ENCODE results near the gene CLEC4C.
"Not testable (repeated sequence)": the region's sequence is repeated elsewhere in the genome, so short reads cannot be mapped to it uniquely, and the experiment has no call there.

The CLEC4C gene, protein sequence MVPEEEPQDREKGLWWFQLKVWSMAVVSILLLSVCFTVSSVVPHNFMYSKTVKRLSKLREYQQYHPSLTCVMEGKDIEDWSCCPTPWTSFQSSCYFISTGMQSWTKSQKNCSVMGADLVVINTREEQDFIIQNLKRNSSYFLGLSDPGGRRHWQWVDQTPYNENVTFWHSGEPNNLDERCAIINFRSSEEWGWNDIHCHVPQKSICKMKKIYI

GRCh38 chr12:7747246-7747645 lies at the start of gene CLEC4C:
Gene CLEC4C, minus strand, starts transcription at chr12:7747375. Its CDS starts 27 bp downstream, at chr12:7747348.
- DNase-seq: no peak

- DNase-seq: no peak
Observed at GRCh38 chr12:7793211-7793610, 46.0 kb upstream of the CLEC4C start.

- DNase-seq: not testable (repeated sequence)
Observed at GRCh38 chr12:7788884-7789528, 41.8 kb upstream of the CLEC4C start, which contains the start of gene NANOG. Gene NANOG, plus strand, starts transcription at chr12:7789402. Its CDS starts 213 bp downstream, at chr12:7789615.

DNA sequence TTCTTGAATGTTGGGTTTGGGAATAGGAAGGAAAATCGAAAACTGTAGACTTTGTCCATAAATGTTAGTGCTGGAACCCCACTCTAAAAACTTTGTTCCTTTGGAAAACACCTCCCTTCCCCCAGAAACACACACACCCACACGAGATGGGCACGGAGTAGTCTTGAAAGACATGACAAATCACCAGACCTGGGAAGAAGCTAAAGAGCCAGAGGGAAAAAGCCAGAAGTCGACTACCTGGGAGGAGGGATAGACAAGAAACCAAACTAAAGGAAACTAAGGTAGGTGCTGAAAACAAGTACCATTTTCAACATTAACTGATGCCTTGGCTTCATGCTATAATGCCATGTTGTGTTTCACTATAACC lies 41.1 kb upstream of the CLEC4C start:
- no peak for DNase-seq

- DNase-seq: no peak
Observed at GRCh38 chr12:7787574-7788293, 40.6 kb upstream of the CLEC4C start.

DNA sequence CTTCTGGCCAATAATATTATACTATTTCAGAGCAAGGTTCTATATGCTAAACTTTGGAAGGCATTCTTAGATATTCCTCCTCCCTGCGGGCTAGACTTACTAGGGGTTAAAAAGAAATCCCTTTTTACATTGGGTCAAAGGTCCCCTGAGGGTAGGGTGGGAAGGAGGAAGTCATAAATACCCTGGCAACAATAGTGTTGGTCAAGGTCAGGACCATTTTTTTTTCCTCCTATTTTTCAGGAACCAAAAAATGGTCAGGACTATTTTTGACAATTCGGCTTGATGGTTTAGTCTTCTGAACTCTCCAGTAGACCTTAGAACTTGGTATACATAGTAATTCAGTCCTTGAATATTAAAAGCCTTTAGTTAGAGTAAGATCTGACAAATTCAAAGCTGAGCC lies 37.5 kb upstream of the CLEC4C start:
- no peak for DNase-seq

DNA sequence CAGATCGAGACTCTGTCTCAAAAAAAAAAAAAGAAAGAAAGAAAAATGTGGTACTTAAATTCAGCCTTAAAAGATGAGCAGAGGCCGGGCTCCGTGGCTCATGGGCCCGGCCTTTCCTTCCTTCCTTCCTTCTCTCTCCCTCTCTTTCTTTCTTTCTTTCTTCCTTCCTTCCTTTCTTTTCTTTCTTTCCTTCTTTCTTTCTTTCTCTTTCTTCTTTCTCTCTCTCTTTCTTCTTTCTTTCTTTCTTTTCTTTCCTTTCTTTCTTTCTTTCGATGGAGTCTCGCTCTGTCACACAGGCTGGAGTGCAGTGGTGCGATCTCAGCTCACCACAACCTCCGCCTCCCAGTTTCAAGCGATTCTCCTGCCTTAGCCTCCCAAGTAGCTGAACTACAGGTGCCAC lies 36.3 kb upstream of the CLEC4C start:
- not testable (repeated sequence) for DNase-seq

GRCh38 chr12:7782055-7782454 lies 34.9 kb upstream of the CLEC4C start:
- no peak for DNase-seq

DNA sequence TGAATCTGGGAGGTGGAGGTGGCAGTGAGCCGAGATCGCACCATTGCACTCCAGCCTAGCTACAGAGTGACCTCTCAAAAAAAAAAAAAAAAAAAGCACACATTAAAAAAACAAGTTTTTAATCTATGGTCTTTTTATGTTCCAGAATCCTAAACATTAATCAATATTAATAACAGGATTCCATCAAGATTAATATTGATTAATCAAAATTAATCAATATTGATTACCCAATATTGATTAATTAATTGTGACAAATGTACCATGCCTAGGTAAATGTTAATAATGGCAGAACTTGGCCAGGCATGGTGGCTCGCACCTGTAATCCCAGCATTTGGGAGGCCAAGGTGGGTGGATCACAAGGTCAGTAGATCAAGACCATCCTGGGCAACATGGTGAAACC lies 34.1 kb upstream of the CLEC4C start:
- no peak for DNase-seq

GRCh38 chr12:7769999-7770398 lies 22.8 kb upstream of the CLEC4C start:
- no peak for DNase-seq

- DNase-seq: no peak
Observed at GRCh38 chr12:7758766-7759140, 11.6 kb upstream of the CLEC4C start.

DNA sequence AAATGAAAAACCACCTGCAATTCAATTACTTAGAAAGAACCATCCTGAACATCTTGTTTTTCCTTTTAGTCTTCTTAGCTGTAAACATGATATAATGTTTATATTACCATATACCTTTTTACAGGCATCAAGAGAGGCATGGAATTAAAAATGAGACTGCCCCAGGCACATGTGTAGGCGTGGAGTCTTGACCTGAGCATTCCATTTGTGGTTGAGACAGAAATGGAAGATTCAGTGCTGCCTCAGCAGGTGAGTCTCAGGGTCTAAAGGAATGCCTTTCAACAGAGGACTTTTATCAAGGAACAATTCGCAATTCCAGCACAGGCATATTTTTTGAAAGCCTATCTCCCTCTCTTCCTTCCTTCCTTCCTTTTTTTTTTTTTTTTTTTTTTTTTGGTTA lies 9.8 kb upstream of the CLEC4C start:
- DNase-seq: no peak

GRCh38 chr12:7755668-7756067 lies 8.5 kb upstream of the CLEC4C start:
- DNase-seq: not testable (repeated sequence)

DNA sequence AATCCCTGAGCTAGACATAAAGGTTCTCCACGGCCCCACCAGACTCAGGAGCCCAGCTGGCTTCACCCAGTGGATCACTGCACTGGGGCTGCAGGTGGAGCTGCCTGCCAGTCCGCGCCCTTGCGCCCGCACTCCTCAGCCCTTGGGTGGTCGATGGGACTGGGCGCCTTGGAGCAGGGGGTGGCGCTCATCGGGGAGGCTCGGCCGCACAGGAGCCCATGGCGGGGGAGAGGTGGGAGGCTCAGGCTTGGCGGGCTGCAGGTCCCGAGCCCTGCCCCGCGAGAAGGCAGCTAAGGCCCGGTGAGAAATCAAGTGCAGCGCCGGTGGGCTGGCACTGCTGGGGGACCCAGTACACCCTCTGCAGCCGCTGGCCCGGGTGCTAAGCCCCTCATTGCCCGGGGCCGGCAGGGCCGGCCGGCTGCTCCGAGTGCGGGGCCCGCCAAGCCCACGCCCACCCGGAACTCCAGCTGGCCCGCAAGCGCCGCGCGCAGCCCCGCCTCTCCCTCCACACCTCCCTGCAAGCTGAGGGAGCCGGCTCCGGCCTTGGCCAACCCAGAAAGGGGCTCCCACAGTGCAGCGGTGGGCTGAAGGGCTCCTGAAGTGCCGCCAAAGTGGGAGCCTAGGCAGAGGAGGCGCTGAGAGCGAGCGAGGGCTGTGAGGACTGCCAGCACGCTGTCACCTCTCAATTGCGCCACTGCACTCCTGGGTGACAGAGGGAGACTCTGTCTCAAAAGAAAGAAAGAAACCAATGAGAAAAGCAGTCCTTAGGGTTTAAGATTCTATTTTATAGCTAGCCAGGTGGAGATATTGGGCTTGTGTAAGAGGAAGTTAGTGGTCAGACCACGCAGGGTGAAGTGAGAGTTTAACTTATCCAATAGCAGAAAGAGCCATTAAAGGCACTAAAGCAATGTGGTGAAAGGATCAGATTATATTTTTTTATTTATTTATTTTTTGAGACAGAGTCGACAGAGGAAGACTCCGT lies 5.1 kb upstream of the CLEC4C start:
- not testable (repeated sequence) for DNase-seq

DNA sequence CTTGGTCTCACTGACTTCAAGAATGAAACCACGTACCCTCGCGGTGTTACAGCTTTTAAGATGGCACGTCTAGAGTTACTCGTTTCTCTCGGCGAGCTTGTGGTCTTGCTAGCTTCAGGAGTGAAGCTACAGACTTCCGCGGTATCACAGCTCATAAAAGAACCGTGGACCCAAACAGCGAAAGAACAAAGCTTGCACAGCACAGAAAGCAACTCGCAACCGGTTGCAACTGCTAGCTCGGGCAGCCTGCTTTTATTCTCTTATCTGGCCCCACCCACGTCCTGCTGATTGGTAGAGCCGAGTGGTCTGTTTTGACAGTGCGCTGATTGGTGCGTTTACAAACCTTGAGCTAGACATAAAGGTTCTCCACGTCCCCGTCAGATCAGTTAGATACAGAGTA lies 4.2 kb upstream of the CLEC4C start:
- no peak for DNase-seq

GRCh38 chr12:7750350-7750749 lies 3.2 kb upstream of the CLEC4C start:
- DNase-seq: no peak

DNA sequence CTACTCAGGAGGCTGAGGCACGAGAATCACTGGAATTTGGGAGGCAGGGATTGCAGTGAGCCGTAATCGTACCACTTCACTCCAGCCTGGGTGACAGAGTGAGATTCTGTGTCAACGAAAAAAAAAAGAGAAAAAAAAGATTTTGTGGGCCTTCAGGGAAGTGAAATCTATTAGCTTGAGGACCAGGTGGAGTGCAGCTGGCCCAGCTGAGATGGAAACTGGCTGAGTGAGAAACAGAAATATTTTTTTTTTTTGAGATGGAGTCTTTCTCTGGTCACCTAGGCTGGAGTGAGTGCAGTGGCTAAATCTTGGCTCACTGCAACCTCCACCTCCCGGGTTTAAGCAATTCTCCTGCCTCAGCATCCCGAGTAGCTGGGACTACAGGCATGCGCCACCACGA lies 2.3 kb upstream of the CLEC4C start:
- DNase-seq: no peak

GRCh38 chr12:7748852-7749251 lies 1.7 kb upstream of the CLEC4C start:
- DNase-seq: no peak

- DNase-seq: no peak
Observed at GRCh38 chr12:7732993-7733392, 14.2 kb downstream of the CLEC4C start.

DNA sequence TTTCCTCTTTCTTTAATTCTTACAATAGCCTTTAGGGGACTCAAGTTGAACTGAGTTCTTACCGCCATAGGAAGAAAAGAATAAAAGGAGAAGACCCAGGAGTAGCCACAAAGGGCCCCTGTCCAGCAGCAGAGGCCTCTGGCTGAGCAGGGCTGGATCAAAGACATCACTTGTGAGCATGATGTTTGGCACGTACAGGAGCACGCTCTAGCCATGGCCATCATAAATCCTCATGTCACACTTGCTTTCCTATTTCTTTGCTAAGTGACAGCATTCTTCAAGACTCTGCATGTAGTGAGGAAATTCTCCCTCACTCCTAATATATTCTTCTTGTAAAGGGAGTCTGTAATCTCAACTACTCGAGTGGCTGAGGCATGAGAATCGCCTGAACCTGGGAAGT lies 15.7 kb downstream of the CLEC4C start:
- DNase-seq: no peak

GRCh38 chr12:7730984-7731383 lies 16.2 kb downstream of the CLEC4C start:
- not testable (repeated sequence) for DNase-seq

DNA sequence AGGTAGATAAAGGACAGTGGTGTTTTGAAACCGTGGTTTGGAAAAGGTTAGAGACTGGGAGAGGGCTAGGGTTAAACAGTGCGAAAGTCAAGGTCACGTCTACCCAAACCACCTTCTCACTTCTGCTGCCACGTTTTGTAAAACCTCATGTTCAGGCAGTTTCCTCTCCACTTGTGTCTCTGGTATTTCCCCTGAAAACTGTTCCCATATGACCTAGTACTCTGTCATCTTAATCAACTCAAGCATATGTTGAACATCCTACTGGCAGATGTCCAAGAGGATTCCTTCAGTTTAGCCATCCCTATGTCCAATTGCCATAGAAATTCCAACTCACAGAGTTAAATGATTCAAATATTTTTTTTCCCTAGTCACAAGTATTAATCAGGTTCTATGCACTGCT lies 17.4 kb downstream of the CLEC4C start:
- DNase-seq: no peak

GRCh38 chr12:7723926-7724325 lies 23.2 kb downstream of the CLEC4C start:
- no peak for DNase-seq

Data from NCI-H2081 treated with DMSO at 0.1 percent for 48 hours (cell line).